Tibial nerve (tissue), 4 donors: ENCODE results near the gene PHF20.

ENCODE experiments used
- EP300 ChIP-seq, 2 donors: sonication (generic); formaldehyde crosslinking; IDR thresholded peaks; one replicate each; pipeline ENCODE4 v1.6.1; 2017; ENCODE audit warnings: antibody characterized with exemption in 2 of 2, mild to moderate bottlenecking in 1 of 2
- POLR2A ChIP-seq, 2 donors: fragments of 450-650 bp; IDR thresholded peaks; one replicate each; pipeline ENCODE4 v1.6.1; 2017; ENCODE audit warnings: antibody characterized with exemption in 2 of 2, mild to moderate bottlenecking in 2 of 2, moderate library complexity in 2 of 2
- TF ChIP-seq, protein P1 (sequence below), 5 experiments: fragments of 200-600 bp in 3 of 5; fragments of 450-650 bp in 2 of 5; sonication (generic) in 3 of 5; IDR thresholded peaks; one replicate each; pipeline ENCODE4 v1.5.1; 2016 to 2019; ENCODE audit warnings: antibody characterized with exemption in 5 of 5, mild to moderate bottlenecking in 3 of 5, moderate library complexity in 2 of 5

DNA sequence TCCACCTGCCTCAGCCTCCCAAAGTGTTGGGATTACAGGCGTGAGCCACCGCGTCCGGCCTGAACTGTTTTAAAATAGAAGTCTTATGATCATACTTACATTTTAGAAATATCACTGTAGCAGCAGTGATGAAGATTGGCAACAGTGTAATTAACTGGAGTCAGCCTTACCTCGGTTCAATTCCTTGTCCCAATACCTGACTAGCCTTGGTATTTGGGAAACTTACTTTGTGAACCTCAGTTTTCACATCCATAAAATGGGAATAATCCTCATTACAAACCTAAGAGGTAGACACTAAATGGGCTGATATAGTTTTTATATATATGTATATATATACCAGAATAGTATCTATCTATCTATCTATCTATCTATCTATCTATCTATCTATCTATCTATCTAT, 19.3 kb downstream of the PHF20 start:
- TF ChIP-seq, protein P1, sequence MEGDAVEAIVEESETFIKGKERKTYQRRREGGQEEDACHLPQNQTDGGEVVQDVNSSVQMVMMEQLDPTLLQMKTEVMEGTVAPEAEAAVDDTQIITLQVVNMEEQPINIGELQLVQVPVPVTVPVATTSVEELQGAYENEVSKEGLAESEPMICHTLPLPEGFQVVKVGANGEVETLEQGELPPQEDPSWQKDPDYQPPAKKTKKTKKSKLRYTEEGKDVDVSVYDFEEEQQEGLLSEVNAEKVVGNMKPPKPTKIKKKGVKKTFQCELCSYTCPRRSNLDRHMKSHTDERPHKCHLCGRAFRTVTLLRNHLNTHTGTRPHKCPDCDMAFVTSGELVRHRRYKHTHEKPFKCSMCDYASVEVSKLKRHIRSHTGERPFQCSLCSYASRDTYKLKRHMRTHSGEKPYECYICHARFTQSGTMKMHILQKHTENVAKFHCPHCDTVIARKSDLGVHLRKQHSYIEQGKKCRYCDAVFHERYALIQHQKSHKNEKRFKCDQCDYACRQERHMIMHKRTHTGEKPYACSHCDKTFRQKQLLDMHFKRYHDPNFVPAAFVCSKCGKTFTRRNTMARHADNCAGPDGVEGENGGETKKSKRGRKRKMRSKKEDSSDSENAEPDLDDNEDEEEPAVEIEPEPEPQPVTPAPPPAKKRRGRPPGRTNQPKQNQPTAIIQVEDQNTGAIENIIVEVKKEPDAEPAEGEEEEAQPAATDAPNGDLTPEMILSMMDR (IDR thresholded peaks at IDR 0.05): no peak
- TF ChIP-seq POLR2A (IDR thresholded peaks at IDR 0.05): no peak
- no peak for TF ChIP-seq EP300 (IDR thresholded peaks at IDR 0.05)
